ENCODE data around the gene SPEM3.

Gene SPEM3

GRCh38 chr17:7423679-7424078 lies 5.0 kb upstream of the SPEM3 start:
- DNase-seq = no peak

- DNase-seq = no peak
Measured at GRCh38 chr17:7425316-7425715, 3.3 kb upstream of the SPEM3 start, which contains the start of gene SPEM2. Gene SPEM2 (plus strand): TSS chr17:7425616. CDS start chr17:7425689, 73 bp downstream.

DNA sequence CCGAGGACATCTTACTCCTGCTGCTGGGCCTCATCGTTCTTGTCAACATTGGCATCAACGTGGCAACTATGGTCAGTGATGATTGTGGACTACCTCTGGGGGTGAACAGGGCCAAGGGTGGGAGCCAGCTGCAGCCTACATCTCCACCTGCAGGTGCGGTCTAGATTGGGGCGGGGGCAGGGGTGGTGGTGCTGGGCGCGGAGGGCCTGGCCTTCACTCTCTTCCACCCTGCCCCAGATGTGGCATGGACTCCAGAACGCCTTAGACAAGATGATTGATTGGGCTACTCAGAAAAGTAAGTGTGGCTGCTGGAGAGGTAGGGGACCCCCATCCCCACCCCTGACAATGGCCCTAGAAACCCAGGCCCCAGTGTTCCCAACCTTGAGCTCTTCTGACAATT lies 2.9 kb upstream of the SPEM3 start:
- DNase-seq = no peak

- no peak for DNase-seq
Measured at GRCh38 chr17:7426203-7426863, 2.3 kb upstream of the SPEM3 start.

DNA sequence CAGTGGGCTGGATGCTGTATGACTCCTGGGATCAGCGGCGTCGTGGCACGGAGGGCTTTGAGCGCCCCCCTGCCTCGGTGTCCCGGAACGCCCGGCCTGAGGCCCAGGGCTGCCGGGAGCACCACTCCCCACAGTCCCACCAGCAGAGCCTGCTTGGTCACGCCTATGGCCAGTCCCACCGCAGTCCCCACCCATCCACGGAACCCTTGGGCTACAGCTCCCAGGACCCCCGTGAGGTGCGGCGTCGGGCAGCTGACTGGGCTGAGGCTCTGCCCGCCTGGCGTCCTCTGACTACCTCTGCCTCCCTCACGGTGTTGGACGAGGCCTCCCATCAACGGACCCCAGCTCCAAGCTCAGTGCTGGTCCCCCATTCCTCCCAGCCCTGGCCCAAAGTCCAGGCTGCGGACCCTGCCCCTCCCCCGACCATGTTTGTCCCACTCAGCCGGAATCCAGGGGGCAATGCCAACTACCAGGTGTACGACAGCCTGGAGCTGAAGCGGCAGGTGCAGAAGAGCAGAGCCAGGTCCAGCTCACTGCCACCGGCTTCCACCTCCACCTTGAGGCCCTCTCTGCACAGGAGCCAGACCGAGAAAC lies 1.7 kb upstream of the SPEM3 start:
- DNase-seq = no peak

DNA sequence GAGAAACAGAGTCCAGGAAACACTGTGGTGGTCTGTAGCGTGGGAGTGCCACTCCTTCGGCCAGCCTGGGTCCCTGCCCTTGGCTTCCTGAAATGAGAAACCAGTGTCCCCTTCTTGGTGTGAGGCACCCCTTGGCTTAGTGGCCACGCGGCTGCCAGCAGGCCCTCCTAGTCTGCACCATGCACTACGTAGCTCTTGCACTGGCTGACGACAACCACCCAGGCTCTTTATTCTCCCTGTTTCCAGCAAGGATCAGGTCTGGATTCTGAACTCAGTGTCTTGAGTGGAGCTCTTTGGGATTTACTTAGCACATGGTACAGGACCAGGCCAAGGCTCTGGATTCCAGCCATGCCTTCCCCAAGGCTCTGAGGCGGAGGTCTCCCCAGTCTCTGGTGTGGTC lies 1.1 kb upstream of the SPEM3 start:
- no peak for DNase-seq

GRCh38 chr17:7429722-7430121 lies 1.1 kb downstream of the SPEM3 start:
- no peak for DNase-seq

- no peak for DNase-seq
Measured at GRCh38 chr17:7431231-7431630, 2.6 kb downstream of the SPEM3 start.

DNA sequence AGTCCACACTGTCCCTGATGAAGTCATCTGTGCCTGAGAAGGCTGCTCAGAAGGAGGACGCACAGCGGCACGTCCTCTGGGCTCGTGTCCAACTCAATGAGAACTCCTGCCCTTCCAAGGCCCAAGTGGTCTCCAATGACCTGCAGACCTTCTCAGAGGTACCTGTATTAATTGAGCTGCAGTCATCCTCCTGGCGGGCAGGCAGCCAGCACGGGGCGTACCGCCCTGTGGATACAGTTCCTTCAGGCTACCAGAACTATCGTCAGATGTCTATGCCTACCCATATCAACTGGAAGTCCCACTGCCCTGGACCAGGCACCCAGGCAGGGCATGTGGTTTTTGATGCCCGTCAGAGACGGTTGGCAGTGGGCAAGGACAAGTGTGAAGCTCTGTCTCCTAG lies 3.6 kb downstream of the SPEM3 start:
- DNase-seq = no peak

DNA sequence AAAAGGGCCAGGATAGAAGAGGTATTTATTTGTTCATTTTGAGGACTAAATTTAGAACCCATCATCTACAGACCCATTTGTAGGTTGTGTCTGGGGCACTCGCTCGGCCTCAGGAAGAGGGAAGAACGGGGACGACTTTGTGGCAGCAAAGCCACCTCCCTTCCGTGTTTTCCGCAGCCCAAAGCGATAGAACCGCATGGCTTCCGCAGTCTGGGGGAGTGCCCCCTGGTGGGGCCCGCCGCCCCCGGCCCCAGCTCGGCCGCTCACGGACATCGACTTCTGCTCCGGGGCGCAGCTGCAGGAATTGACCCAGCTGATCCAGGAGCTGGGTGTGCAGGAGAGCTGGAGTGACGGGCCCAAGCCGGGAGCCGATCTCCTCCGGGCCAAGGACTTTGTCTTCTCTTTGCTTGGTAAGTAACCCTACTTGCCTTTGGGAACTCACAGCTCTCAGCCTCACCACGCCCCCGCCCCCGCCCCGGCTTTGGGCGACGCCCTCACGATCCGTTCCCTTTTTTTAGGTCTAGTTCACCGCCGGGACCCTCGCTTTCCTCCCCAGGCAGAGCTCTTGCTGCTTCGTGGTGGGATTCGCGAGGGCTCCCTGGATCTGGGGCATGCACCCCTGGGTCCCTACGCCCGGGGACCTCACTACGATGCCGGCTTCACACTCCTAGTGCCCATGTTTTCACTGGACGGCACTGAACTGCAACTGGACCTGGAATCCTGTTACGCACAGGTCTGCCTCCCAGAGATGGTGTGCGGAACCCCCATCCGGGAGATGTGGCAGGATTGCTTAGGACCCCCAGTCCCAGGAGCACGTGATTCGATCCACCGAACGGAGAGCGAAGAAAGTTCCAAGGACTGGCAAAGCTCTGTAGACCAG lies 7.3 kb downstream of the SPEM3 start:
- DNase-seq = peak; percentile 90

DNA sequence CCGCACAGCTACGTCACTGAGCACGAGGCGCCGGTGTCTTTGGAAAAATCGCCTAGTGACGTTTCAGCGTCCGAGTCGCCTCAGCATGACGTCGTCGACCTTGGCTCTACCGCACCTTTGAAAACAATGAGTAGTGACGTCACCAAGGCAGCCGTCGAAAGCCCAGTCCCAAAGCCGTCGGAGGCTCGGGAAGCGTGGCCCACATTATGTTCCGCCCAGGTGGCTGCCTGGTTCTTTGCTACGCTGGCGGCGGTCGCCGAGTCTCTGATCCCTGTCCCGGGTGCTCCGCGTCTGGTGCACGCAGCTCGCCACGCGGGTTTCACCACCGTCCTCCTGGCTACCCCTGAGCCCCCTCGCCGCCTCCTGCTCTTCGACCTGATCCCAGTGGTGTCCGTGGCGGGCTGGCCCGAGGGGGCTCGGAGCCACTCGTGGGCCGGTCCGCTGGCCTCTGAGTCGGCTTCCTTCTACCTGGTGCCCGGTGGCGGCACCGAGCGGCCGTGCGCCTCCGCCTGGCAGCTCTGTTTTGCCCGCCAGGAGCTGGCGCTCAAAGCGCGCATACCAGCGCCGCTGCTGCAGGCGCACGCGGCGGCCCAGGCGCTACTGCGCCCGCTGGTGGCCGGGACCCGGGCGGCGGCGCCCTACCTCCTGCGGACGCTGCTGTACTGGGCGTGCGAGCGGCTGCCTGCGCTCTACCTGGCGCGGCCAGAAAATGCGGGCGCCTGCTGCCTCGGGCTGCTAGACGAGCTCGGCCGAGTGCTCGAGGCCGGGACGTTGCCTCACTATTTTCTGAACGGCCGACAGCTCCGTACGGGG lies 8.1 kb downstream of the SPEM3 start:
- peak; percentile 96 for DNase-seq

- peak; percentile 49 for DNase-seq
Measured at GRCh38 chr17:7437369-7437863, 8.8 kb downstream of the SPEM3 start.

- DNase-seq = peak; percentile 84
Measured at GRCh38 chr17:7437950-7438614, 9.4 kb downstream of the SPEM3 start.

DNA sequence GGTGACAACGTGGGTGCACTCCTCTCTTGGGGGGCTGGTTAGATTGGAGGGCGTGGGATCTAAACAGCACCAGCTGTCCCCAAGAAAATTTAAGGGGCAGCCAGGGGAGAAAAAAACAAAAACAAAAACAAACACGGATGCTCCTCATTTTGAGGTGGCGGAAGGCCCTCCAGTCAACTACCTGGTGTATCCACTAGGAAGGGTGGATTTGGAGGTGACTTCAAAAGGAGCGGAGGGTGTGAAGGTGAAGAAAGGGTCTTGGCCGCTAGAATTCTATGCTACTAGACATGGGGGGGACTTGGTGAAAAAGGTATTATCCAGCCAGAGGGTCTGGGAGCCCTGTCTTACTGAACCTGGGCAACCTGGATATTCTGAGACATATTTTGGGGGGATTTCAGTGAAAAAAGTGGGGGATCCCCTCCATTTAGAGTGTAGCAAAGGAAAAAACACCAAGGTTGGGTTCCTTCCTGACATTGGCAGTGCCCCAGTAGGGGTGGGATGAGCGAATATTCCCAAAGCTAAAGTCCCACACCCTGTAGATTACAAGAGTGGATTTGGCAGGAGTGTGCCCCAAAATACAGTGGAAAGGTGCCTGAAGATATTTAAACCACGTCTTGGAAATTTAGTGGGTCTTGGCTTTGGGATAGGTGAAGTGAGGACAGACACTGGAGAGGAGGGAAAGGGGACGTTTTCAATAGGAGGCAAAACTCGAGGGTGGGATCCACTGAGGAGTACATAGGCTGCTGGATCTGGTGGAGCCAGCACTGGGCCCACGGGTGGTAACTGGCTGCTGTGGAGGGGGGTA lies 10.2 kb downstream of the SPEM3 start:
- DNase-seq = no peak

DNA sequence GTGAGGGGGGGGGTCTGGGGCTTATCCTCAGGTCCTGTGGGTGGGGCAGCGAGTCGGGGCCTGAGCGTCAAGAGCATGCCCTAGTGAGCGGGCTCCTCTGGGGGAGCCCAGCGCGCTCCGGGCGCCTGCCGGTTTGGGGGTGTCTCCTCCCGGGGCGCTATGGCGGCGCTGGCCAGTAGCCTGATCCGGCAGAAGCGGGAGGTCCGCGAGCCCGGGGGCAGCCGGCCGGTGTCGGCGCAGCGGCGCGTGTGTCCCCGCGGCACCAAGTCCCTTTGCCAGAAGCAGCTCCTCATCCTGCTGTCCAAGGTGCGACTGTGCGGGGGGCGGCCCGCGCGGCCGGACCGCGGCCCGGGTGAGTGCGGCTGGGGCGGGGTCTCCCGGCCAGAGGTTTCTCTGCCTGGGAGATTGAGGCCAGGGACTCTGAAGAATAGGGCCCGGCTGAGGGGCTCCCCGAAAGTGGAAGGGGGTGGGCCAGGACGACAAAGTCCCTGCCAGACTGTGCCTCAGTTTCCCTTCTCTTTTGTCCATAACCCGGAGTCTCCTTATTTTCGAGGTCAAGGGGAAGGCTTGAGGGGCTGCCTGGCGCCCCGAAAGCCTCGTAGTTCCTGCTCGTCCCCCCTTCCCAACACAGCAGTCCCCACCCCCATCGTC lies 10.9 kb downstream of the SPEM3 start, which contains the start of gene FGF11:
Gene FGF11, plus strand, starts transcription at position 51 of the 651 bp plus-strand sequence. Its CDS starts 109 bp downstream, at position 160.
- DNase-seq = peak; percentile 75

- peak; percentile 67 for DNase-seq
Measured at GRCh38 chr17:7440113-7440833, 11.6 kb downstream of the SPEM3 start.

- peak; percentile 80 for DNase-seq
Measured at GRCh38 chr17:7440834-7441195, 12.2 kb downstream of the SPEM3 start.

DNA sequence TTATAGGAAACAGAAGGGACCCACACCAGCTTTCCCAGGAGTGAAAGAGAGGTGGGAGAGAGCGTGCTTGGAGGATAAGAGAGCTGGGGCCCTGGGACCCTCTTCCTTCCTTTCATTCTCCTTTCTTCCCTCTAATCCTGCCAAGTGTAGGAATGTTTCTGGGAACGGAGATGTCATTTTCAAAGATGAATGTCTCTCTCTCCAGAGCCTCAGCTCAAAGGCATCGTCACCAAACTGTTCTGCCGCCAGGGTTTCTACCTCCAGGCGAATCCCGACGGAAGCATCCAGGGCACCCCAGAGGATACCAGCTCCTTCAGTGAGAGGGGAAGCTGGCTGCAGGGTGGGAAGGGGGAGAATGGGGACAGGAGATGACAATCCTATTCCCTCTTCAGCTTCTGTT lies 12.6 kb downstream of the SPEM3 start:
- DNase-seq = peak; percentile 64

- DNase-seq = no peak
Measured at GRCh38 chr17:7442142-7442541, 13.5 kb downstream of the SPEM3 start.

All from islet precursor cell (in vitro differentiated cells).